A549 (cell line): ENCODE results near the gene INPP1.

ENCODE experiments used
- CEBPB ChIP-seq, 2 experiments: fragments of >200 bp in 1 of 2; sonication (Bioruptor Twin) in 1 of 2; formaldehyde crosslinking in 1 of 2; IDR thresholded peaks; 2 replicates each; pipeline ENCODE4 v1.6.1; 2012 to 2016
- CHD2 ChIP-seq: fragments of 150-350 bp; IDR thresholded peaks from 2 replicates; pipeline ENCODE4 v1.6.1; 2014; ENCODE audit warnings: low read length; ENCODE audit not compliant: partially characterized antibody
- EHMT2 ChIP-seq: fragments of 200-600 bp; sonication (generic); IDR thresholded peaks from 2 replicates; pipeline ENCODE4 v1.6.1; 2016; ENCODE audit warnings: antibody characterized with exemption, low read depth, mild to moderate bottlenecking, moderate library complexity
- EP300 ChIP-seq, 2 experiments: fragments of >200 bp; sonication (Bioruptor Twin); formaldehyde crosslinking; IDR thresholded peaks; 2 replicates in 1 of 2; 3 replicates in 1 of 2; pipeline ENCODE4 v1.6.1; 2016 to 2017
- ESRRA ChIP-seq: fragments of 150-350 bp; IDR thresholded peaks from 2 replicates; pipeline ENCODE4 v1.6.1; 2014; ENCODE audit warnings: mild to moderate bottlenecking, low read length, borderline replicate concordance

GRCh38 chr2:190379249-190379964, 36.0 kb downstream of the INPP1 start:
- TF ChIP-seq EHMT2 (no peak), EP300 (IDR thresholded peaks at IDR 0.05) (no peak), CHD2 (no peak), CEBPB (IDR thresholded peaks at IDR 0.05) (no peak), ESRRA (no peak)
